ENCODE data around the gene ANGPTL1.

ANGPTL1 gene

DNA sequence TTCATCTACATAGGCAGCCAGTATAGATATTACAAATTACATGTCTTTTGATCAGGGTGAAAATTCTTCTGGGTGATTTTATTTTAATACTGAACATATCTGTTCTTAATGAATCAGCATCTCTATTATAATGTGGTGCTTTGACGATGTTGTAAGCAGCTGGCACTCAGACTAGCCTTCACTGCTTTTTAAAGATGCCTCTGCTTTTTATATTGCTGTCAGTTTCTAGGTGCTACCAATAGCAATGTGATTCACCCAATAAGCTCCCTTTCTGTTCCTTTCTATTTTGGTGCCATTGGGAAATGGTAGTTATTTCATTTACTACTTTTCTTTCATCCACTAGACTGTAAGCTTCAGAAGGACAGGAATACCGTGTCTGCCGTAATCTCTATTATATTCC, 11.1 kb upstream of the ANGPTL1 start:
- no peak overlapping the region for H3K4me3 ChIP-seq (ENCODE audit: low read depth, low read length)
- TF ChIP-seq, protein P1, sequence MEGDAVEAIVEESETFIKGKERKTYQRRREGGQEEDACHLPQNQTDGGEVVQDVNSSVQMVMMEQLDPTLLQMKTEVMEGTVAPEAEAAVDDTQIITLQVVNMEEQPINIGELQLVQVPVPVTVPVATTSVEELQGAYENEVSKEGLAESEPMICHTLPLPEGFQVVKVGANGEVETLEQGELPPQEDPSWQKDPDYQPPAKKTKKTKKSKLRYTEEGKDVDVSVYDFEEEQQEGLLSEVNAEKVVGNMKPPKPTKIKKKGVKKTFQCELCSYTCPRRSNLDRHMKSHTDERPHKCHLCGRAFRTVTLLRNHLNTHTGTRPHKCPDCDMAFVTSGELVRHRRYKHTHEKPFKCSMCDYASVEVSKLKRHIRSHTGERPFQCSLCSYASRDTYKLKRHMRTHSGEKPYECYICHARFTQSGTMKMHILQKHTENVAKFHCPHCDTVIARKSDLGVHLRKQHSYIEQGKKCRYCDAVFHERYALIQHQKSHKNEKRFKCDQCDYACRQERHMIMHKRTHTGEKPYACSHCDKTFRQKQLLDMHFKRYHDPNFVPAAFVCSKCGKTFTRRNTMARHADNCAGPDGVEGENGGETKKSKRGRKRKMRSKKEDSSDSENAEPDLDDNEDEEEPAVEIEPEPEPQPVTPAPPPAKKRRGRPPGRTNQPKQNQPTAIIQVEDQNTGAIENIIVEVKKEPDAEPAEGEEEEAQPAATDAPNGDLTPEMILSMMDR (IDR thresholded peaks at IDR 0.05; ENCODE audit: low read depth, low read length), result no peak

DNA sequence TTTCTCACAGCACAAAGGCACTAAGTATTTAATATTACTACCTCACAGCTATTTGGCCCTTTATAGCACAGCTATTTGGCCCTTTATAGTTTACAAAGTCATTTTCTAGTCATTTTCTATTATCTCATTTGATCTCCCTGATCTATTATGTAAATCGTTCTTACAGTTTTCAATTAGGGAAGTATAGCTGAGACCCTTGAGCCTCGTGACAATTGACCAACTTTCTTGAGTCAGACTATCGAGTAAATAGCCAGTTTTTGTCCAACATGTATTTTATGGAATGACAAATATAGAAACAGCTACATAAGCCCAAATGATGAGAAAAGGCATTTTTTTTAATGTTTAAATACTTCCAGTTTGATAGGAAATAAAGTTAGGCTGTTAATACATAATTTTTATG, 7.0 kb upstream of the ANGPTL1 start:
- no peak overlapping the region for H3K4me3 ChIP-seq (ENCODE audit: low read depth, low read length)
- TF ChIP-seq, protein P1 (IDR thresholded peaks at IDR 0.05; ENCODE audit: low read depth, low read length), result no peak

DNA sequence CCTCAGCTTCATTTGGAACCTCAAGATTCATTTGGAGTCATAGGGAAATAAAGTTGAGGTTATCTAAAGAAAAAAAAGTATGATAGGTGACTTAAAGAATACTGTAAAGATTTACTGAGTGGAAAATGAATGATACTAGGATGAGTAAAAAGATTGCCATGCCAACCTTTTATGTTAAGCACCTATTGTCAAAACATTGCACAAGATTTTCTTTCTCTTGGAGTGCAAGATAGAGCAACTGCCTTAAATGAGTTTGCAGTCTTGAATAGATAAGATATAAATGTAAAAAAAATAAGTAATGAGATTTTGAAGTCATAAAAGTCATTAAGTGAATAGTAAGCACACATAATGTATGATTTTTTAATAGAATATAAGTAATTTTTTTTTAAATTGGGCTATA, 5.1 kb upstream of the ANGPTL1 start:
- TF ChIP-seq, protein P1 (IDR thresholded peaks at IDR 0.05; ENCODE audit: low read depth, low read length), result no peak
- H3K4me3 ChIP-seq (ENCODE audit: low read depth, low read length), result no peak overlapping the region

DNA sequence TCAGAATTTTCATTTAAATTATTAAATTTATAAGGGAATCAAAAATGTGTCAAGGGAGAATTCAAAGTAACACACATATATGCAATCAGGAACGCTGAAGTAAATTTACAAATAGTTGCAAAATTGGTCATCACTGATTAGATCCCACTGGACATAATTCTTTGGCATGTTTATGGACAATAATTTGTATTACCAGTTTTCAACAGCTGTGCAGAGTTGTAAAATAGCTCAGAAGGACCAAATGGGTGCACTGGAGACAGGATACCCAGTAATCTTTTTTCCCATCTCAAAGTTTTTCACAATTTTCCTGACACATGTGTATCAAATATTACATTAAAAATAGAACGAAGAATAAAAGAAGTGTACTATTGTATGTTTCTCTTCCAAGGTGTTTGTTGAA, 4.1 kb upstream of the ANGPTL1 start:
- no peak overlapping the region for H3K4me3 ChIP-seq (ENCODE audit: low read depth, low read length)
- TF ChIP-seq, protein P1 (IDR thresholded peaks at IDR 0.05; ENCODE audit: low read depth, low read length), result no peak

DNA sequence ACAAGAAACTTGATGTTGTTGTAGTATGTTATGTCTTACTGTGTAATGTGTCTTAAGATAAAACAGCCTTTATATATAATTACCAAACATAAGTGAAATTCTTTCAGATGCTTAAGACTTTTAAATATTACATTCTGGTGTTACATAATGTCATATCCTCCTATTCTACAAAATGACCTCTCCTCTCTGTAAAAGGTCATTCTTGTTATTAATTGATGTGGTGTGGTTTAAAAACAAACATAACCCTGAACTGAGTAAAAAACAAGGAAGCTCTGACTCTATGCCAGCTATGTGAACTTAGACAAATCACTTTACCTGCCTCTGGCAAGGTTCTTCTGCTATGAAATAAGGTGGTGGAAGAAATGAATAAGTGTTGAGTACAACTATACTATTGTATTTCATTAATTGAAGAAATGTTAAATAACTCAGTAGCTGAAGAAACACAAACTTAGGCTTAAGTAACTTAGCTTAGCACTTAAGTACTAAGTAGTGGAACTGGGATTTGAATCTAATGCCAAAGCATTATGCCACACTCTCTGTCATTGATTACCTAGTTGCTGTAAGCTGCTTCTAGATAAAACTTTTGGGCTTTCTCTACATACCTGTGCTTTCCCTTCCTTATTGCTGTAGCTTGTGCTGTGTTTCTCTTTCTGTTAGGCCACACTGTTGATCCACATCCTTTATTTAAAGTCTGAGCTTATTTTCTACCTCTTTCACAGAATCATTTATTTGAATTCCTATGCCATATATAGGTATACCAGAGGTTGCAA, 859 bp upstream of the ANGPTL1 start:
- no peak overlapping the region for H3K4me3 ChIP-seq (ENCODE audit: low read depth, low read length)
- TF ChIP-seq, protein P1 (IDR thresholded peaks at IDR 0.05; ENCODE audit: low read depth, low read length), result no peak

DNA sequence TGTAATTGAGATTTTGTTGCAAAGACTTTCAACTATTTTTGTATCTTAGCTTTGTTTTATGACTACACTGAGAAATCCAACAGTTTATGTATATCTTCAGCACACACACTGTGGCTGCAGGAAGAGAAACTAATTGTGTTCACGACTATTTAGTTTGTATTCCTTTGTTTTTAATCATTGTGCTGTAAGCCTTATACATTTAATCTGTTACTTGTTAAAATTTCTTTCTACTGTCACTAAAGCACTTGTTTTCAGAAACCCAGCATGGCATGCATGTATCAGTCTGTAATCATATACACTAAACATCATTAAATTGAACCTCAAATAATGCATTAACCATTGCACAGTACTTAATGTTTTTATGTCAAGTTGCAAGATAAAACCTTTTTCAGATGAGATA, 656 bp downstream of the ANGPTL1 start:
- H3K4me3 ChIP-seq (ENCODE audit: low read depth, low read length), result no peak overlapping the region
- TF ChIP-seq, protein P1 (IDR thresholded peaks at IDR 0.05; ENCODE audit: low read depth, low read length), result no peak

DNA sequence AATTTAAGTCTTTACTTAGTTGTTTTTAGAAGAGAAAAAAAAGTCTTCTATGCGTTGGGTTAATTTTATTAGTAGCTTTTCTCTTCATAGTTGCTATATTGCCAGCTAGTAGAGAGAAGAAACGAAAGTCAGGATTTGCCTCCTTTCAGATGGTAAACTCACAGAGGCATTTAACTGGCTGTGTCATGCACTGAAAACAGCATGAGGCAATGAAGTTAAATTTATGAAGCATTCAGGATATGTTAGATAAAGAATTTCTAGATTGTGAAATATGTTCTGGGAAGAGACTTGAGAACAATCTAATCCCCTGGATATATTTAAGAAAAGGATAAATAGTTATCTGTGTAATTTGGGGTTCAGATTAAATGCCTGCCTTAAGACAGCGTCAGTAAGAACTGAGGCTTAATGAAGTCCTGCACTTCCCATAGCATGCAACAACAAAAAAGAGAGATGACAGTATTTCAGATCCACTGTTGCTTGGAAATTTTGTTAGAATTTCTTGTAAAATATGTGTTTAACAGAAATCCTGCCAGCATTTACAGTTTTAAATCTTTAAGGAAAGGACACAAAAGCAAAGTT, 1.7 kb downstream of the ANGPTL1 start:
- TF ChIP-seq, protein P1 (IDR thresholded peaks at IDR 0.05; ENCODE audit: low read depth, low read length), result no peak
- H3K4me3 ChIP-seq (ENCODE audit: low read depth, low read length), result no peak overlapping the region

Data from WI38 (cell line).